ENCODE results near the gene CACNA1E. TPM values are rescaled to one million over a fixed set of nuclear protein-coding genes. Genes with fewer than 3 reads are reported as not detected.

CACNA1E gene
- total RNA-seq, 1 experiment from 2014 or later: 0.05 TPM

DNA sequence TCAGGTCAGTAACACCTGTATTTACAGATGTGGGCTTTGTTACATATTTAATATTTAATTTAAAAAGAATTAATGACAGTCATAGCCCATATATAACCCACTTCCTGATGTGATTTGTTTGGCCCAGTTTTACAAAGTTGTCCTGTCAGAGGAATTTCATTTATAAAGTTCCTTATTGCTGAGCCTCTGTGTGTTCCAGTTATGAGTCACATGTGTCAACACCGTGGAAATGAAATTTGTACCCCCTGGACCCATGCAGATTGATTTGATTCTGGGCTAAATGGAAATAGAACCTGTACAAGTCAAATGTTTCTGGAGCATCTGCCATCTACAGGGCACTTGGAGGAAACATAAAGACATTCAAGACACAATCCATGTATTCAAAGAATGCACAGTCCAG, 149.2 kb downstream of the CACNA1E start:
- TF ChIP-seq, protein P1, sequence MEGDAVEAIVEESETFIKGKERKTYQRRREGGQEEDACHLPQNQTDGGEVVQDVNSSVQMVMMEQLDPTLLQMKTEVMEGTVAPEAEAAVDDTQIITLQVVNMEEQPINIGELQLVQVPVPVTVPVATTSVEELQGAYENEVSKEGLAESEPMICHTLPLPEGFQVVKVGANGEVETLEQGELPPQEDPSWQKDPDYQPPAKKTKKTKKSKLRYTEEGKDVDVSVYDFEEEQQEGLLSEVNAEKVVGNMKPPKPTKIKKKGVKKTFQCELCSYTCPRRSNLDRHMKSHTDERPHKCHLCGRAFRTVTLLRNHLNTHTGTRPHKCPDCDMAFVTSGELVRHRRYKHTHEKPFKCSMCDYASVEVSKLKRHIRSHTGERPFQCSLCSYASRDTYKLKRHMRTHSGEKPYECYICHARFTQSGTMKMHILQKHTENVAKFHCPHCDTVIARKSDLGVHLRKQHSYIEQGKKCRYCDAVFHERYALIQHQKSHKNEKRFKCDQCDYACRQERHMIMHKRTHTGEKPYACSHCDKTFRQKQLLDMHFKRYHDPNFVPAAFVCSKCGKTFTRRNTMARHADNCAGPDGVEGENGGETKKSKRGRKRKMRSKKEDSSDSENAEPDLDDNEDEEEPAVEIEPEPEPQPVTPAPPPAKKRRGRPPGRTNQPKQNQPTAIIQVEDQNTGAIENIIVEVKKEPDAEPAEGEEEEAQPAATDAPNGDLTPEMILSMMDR (IDR thresholded peaks at IDR 0.05; ENCODE audit: unreplicated experiment): no peak
- Mint-ChIP-seq H3K36me3 (ENCODE audit: insufficient read depth, unreplicated experiment) (no peaks in the 10 kb centered on the region), H3K27ac (ENCODE audit: low read depth, unreplicated experiment) (no peak overlapping the region), H3K9me3 (ENCODE audit: unreplicated experiment) (no peaks in the 10 kb centered on the region), H3K4me3 (ENCODE audit: unreplicated experiment) (no peak overlapping the region), H3K27me3 (ENCODE audit: insufficient read depth, unreplicated experiment) (peaks cover 24% of the 10 kb centered on the region), H3K4me1 (ENCODE audit: insufficient read depth, unreplicated experiment) (peaks cover 8% of the 10 kb centered on the region)
- intact Hi-C loops (cut with micrococcal nuclease): no loop called here
- DNase-seq (ENCODE audit: unreplicated experiment): no peak
- POLR2A ChIA-PET: interaction anchor here (0.8 to 1.1 kb wide), 2 partner anchors 15 to 318 kb away, joined by 3 read pairs; no protein-coding TSS in a partner anchor
- BruUV-seq (replicated peaks): no TSS peak
- CTCF ChIA-PET: interaction anchor here (0.6 to 1.7 kb wide), 10 partner anchors 12 to 751 kb away, joined by 3 to 5 read pairs (median 3); no protein-coding TSS in a partner anchor

- intact Hi-C loops (cut with micrococcal nuclease): no loop called here
Observed at GRCh38 chr1:181632960-181633359, 149.6 kb downstream of the CACNA1E start.

DNA sequence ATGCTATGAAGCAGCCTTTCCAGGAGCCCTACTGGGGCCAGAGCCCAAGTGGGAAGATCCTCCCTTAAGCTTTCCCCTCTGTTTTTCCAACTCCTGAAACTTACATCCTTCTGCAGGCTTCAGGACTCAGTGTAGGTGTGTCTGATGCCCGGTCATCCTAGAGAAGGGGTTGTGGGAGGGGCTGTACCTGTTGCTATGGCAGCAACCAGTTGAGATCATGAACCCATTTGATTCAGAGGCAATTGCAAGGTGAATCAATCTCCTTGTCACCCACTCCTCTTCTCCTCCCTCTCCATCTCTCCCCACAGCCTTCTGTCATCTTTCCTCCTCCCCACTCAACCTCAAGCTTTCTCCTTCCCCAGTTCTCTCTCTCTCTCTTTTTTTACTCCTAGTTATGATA, 151.8 kb downstream of the CACNA1E start:
- Mint-ChIP-seq H3K9me3 (ENCODE audit: unreplicated experiment) (no peaks in the 10 kb centered on the region), H3K27ac (ENCODE audit: low read depth, unreplicated experiment) (no peak overlapping the region), H3K36me3 (ENCODE audit: insufficient read depth, unreplicated experiment) (no peaks in the 10 kb centered on the region), H3K4me1 (ENCODE audit: insufficient read depth, unreplicated experiment) (peaks cover 8% of the 10 kb centered on the region), H3K27me3 (ENCODE audit: insufficient read depth, unreplicated experiment) (peaks cover 50% of the 10 kb centered on the region), H3K4me3 (ENCODE audit: unreplicated experiment) (no peak overlapping the region)
- ChIA-PET POLR2A (interaction anchor here (0.6 kb wide), 1 partner anchor 105 kb away, joined by 5 read pairs; no protein-coding TSS in a partner anchor), CTCF (interaction anchor here (1.0 to 1.2 kb wide), 2 partner anchors 23 to 302 kb away, joined by 3 to 5 read pairs; no protein-coding TSS in a partner anchor)
- intact Hi-C loops (cut with micrococcal nuclease): no loop called here
- BruUV-seq (replicated peaks): no TSS peak
- no peak for DNase-seq (ENCODE audit: unreplicated experiment)
- TF ChIP-seq, protein P1 (IDR thresholded peaks at IDR 0.05; ENCODE audit: unreplicated experiment): no peak

More at GRCh38 chr1:181632960-181633359, 149.6 kb downstream of the CACNA1E start:
- BruUV-seq (replicated peaks): no TSS peak
- no peak overlapping the region for H3K4me3 Mint-ChIP-seq (ENCODE audit: unreplicated experiment)
- no peak for DNase-seq (ENCODE audit: unreplicated experiment)
- H3K36me3 Mint-ChIP-seq (ENCODE audit: insufficient read depth, unreplicated experiment): no peaks in the 10 kb centered on the region
- no peaks in the 10 kb centered on the region for H3K9me3 Mint-ChIP-seq (ENCODE audit: unreplicated experiment)
- peaks cover 29% of the 10 kb centered on the region for H3K27me3 Mint-ChIP-seq (ENCODE audit: insufficient read depth, unreplicated experiment)
- ChIA-PET CTCF (interaction anchor here (0.6 to 1.7 kb wide), 10 partner anchors 11 to 1005 kb away, joined by 3 to 5 read pairs (median 3); no protein-coding TSS in a partner anchor), POLR2A (interaction anchor here (0.8 to 1.1 kb wide), 2 partner anchors 16 to 318 kb away, joined by 3 read pairs; no protein-coding TSS in a partner anchor)
- TF ChIP-seq, protein P1 (IDR thresholded peaks at IDR 0.05; ENCODE audit: unreplicated experiment): no peak
- H3K27ac Mint-ChIP-seq (ENCODE audit: low read depth, unreplicated experiment): no peak overlapping the region
- peaks cover 8% of the 10 kb centered on the region for H3K4me1 Mint-ChIP-seq (ENCODE audit: insufficient read depth, unreplicated experiment)

DNA sequence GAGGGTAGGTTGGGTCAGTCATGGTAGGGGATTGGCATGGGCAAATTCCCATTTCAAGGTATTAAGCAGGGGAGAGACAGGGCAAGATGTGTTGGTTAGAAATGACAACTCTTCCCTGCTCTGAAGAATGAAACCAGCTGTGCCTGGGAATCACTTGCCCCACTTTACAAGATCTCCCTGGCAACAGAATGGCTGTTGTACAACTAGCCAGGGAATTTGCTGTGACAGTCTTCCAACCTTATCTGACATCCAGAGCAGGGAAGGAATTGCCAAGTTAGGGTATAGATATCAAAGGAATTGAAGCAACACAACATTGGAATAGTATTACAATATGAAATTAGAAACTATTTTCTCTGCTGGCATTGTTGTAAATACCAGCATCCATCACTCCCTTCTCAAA, 154.7 kb downstream of the CACNA1E start:
- DNase-seq (ENCODE audit: unreplicated experiment): no peak
- Mint-ChIP-seq H3K9me3 (ENCODE audit: unreplicated experiment) (no peaks in the 10 kb centered on the region), H3K4me3 (ENCODE audit: unreplicated experiment) (no peak overlapping the region), H3K27me3 (ENCODE audit: insufficient read depth, unreplicated experiment) (peaks cover 52% of the 10 kb centered on the region), H3K4me1 (ENCODE audit: insufficient read depth, unreplicated experiment) (peaks cover 8% of the 10 kb centered on the region), H3K27ac (ENCODE audit: low read depth, unreplicated experiment) (no peak overlapping the region), H3K36me3 (ENCODE audit: insufficient read depth, unreplicated experiment) (no peaks in the 10 kb centered on the region)
- TF ChIP-seq, protein P1 (IDR thresholded peaks at IDR 0.05; ENCODE audit: unreplicated experiment): no peak
- ChIA-PET POLR2A (interaction anchor here (1.8 kb wide), 1 partner anchor 11 kb away, joined by 7 read pairs; no protein-coding TSS in a partner anchor), CTCF (interaction anchor here (0.6 to 0.8 kb wide), 2 partner anchors 14 to 25 kb away, joined by 3 read pairs; no protein-coding TSS in a partner anchor)
- no TSS peak for BruUV-seq (replicated peaks)
- intact Hi-C loops (cut with micrococcal nuclease): no loop called here

Measured in MCF 10A (cell line).